GM12878 (cell line): ENCODE measurements around the gene COIL. TPM values are rescaled to one million over a fixed set of nuclear protein-coding genes. Genes with fewer than 3 reads are reported as not detected.
A peak's percentile ranks its signal among the peaks of the same experiment; 100 is the strongest.

Source experiments
- ATAC-seq: fragments of 200-7000 bp; cut with Tn5 transposase; 3 replicates; pipeline ENCODE4 v1.9.1; 2020; ENCODE audit warnings: mild to moderate bottlenecking, moderate library complexity
- BruUV-seq: library from RNA; stranded (reverse); fragments of 400-500 nt; replicated peaks from 2 replicates; lab custom pipeline; 2021; lab: Mats Ljungman, UMichigan
- CTCF ChIA-PET: fragments of 300-600 bp; sonication (Branson Sonifier 250); formaldehyde crosslinking; extraction: SDS; loops from one replicate; lab custom pipeline; 2021; ENCODE audit warnings: inconsistent platforms; lab: Yijun Ruan, JAX
- POLR2A ChIA-PET: fragments of 350-600 bp; formaldehyde crosslinking; extraction: SDS; loops from one replicate; lab custom pipeline; 2021; ENCODE audit warnings: inconsistent platforms; lab: Charles Lee
- RAD21 ChIA-PET: fragments of 300-600 bp; sonication (Branson Sonifier 250); formaldehyde crosslinking; loops from one replicate; lab custom pipeline; 2023; ENCODE audit warnings: antibody characterized with exemption; ENCODE audit not compliant: unreplicated experiment; lab: Charles Lee
- SMC1A ChIA-PET: fragments of 300-600 bp; sonication (Branson Sonifier 250); formaldehyde crosslinking; loops from one replicate; lab custom pipeline; 2023; ENCODE audit not compliant: unreplicated experiment, uncharacterized antibody; lab: Charles Lee
- DNase-seq: peaks from one replicate; pipeline ENCODE4 v3.0.0-alpha.2; 2011; ENCODE audit warnings: low read depth, low spot score
- FAIRE-seq: peaks from 3 replicates; lab custom pipeline; 2011; peaks lifted over from hg19 to GRCh38; lab: Jason Lieb, UNC
- H2AFZ ChIP-seq: 2 replicates; pipeline ENCODE4 v1.6.0; 2011; ENCODE audit warnings: low read depth, low read length, control low read depth; ENCODE audit not compliant: control insufficient read depth
- H3K27ac ChIP-seq: 2 replicates; pipeline ENCODE4 v1.5.1; 2011; ENCODE audit warnings: control low read depth; ENCODE audit not compliant: control insufficient read depth, insufficient read depth
- H3K27me3 ChIP-seq, 2 experiments: replicated peaks in 1 of 2; 2 replicates each; pipeline versions ENCODE4 v1.6.0 to v1.6.1; 2011; ENCODE audit warnings: low read length in 1 of 2; ENCODE audit not compliant: control insufficient read depth in 2 of 2, insufficient read depth in 2 of 2
- H3K36me3 ChIP-seq, 2 experiments: 2 replicates each; pipeline ENCODE4 v1.5.1; 2011; ENCODE audit warnings: low read length in 1 of 2; ENCODE audit not compliant: control insufficient read depth in 2 of 2, insufficient read depth in 2 of 2
- H3K4me1 ChIP-seq: 2 replicates; pipeline ENCODE4 v1.6.1; 2011; ENCODE audit warnings: mild to moderate bottlenecking, low read length, moderate library complexity, mixed read lengths; ENCODE audit not compliant: control insufficient read depth, insufficient read depth
- H3K4me2 ChIP-seq: 2 replicates; pipeline ENCODE4 v1.6.0; 2011; ENCODE audit warnings: control low read depth; ENCODE audit not compliant: control insufficient read depth, insufficient read depth
- H3K4me3 ChIP-seq: fragments of 200-600 bp; sonication (generic); 2 replicates; pipeline ENCODE4 v1.5.1; 2016
- H3K79me2 ChIP-seq: 2 replicates; pipeline ENCODE4 v1.6.0; 2011; ENCODE audit warnings: low read length; ENCODE audit not compliant: control insufficient read depth, insufficient read depth
- H3K9ac ChIP-seq: 2 replicates; pipeline ENCODE4 v1.8.0; 2011; ENCODE audit warnings: low read length, control low read depth, mixed read lengths; ENCODE audit not compliant: control insufficient read depth, insufficient read depth
- H3K9me3 ChIP-seq: replicated peaks from 3 replicates; pipeline ENCODE4 v1.5.1; 2011; ENCODE audit warnings: mild to moderate bottlenecking, low read length; ENCODE audit not compliant: control insufficient read depth, insufficient read depth
- H4K20me1 ChIP-seq: 2 replicates; pipeline ENCODE4 v1.6.0; 2011; ENCODE audit not compliant: control insufficient read depth, insufficient read depth
- CHD1 ChIP-seq: IDR thresholded peaks from 2 replicates; pipeline ENCODE4 v1.6.1; 2012; ENCODE audit warnings: low read depth, low read length, improper control_type of control experiment
- CHD2 ChIP-seq: IDR thresholded peaks from 2 replicates; pipeline ENCODE4 v1.6.1; 2011; ENCODE audit warnings: low read depth, low read length, improper control_type of control experiment, borderline replicate concordance
- FOXM1 ChIP-seq: IDR thresholded peaks from 2 replicates; pipeline ENCODE4 v1.6.1; 2012; ENCODE audit warnings: low read depth, mild to moderate bottlenecking, inconsistent platforms, low read length, moderate library complexity
- MTA2 ChIP-seq: fragments of 450-650 bp; IDR thresholded peaks from 2 replicates; pipeline ENCODE4 v1.6.1; 2016; ENCODE audit warnings: low read depth, mild to moderate bottlenecking, moderate library complexity
- NFIC ChIP-seq: IDR thresholded peaks from 2 replicates; pipeline ENCODE4 v1.6.1; 2012; ENCODE audit warnings: low read depth, mild to moderate bottlenecking, inconsistent platforms, low read length, moderate library complexity
- POU2F2 ChIP-seq: IDR thresholded peaks from 3 replicates; pipeline ENCODE4 v1.6.1; 2011; ENCODE audit warnings: low read depth, mild to moderate bottlenecking, low read length, borderline replicate concordance
- WGBS: methylation state at CpG from one replicate; pipeline ENCODE4 v1.1.6; 2016; ENCODE audit warnings: low lambda C conversion rate; ENCODE audit not compliant: insufficient replicate concordance, insufficient coverage; ENCODE audit errors: missing lambda C conversion rate; 5-methylcytosine and 5-hydroxymethylcytosine counted together
- in situ Hi-C: fragments of 300-500 bp; cut with MboI; formaldehyde crosslinking; loops from 9 replicates; pipeline ENCODE4 v1.14.3; 2018; ENCODE audit warnings: mixed read lengths
- intact Hi-C: fragments of 100-400 bp; cut with micrococcal nuclease; formaldehyde crosslinking; loops from one replicate; pipeline ENCODE4 v1.14.2; 2022; ENCODE audit not compliant: unreplicated experiment
- polyA plus RNA-seq, 11 experiments: library from polyadenylated mRNA; depleted of rRNA in 4 of 11; unstranded in 6 of 11; stranded (reverse) in 5 of 11; fragments of >200 nt; fragmentation: Nextera tagmentation in 4 of 11; fragmentation: Illumina TruSeq in 1 of 11; extraction: Ambion mirVana in 4 of 11; extraction: Trizol in 1 of 11; gene quantifications; 1 replicate in 1 of 11; 2 replicates in 10 of 11; pipeline versions ENCODE4 v1.2.1 to v1.2.3, GENCODE V29; 2011 to 2016; ENCODE audit warnings: inconsistent platforms in 2 of 11, missing spikeins in 2 of 11, low read depth in 1 of 11
- total RNA-seq, 4 experiments: library from RNA; depleted of rRNA in 3 of 4; stranded (reverse); fragments of >200 nt in 3 of 4; fragmentation: Illumina TruSeq in 1 of 4; extraction: Trizol in 1 of 4; gene quantifications; 2 replicates each; pipeline versions ENCODE4 v1.2.1 to v1.2.3, GENCODE V29; 2013 to 2021

The COIL gene
- total and polyA plus RNA-seq, 10 of the 15 experiments (the other 5 are each of a cell fraction or from before 2014, with no cell fraction given), result 13.7 to 24.3 (median 17.4) TPM

DNA sequence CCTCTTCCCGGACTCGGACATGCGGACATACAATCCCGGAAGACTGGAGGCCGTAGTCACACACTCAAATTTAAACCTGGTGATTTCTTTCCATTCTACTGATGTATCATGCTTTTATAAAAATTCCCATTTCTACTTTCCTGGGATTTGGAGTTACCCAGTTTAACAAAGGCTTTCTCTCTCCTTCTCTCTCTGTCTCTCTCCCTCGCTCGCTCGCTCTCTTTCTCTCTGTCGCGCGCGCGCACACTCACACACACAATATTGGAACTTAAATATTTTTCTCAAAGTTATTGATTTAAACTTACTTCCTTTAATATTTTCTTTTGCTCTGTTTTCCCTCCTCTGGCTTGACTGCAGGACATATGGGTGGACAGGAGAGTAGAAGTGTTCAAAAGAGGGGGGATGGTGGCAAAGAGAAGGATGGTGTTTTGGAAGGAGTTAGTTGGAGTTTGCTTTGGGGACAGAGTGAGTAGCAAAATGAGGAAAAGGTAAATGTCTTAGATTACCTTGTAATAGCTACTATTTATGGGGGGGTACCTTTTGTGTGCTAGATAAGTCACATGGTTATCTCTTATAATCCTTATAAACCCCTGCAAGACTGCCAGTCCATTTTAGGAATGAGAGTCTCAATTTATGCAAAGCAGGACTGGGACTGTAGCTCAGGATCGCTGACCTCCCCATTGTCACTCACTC is 46.1 kb downstream of the COIL start:
- RAD21 ChIA-PET, result interaction anchor here (0.6 to 1.2 kb wide), 4 partner anchors 10 to 93 kb away, joined by 3 to 7 read pairs (median 6); no protein-coding TSS in a partner anchor
- H4K20me1 ChIP-seq, result peaks cover 15% of the 10 kb centered on the region
- TF ChIP-seq CHD2 (no peak), POU2F2 (peak; percentile 28; the same call in 1 of the 3 replicates), MTA2 (no peak), NFIC (0 out of 2 replicates have a peak, but pooled peaks have one; percentile 15), CHD1 (0 out of 2 replicates have a peak, but pooled peaks have one; percentile 61), FOXM1 (0 out of 2 replicates have a peak, but pooled peaks have one; percentile 15)
- TF ChIP-seq, all 136 proteins: peak for 4
- intact Hi-C loops (no loop called here), in situ Hi-C loops (no loop called here)
- POLR2A ChIA-PET, result interaction anchor here (1.1 to 1.2 kb wide), 3 partner anchors 15 to 81 kb away, joined by 4 to 8 read pairs (median 4); partner anchors contain the start of genes C17orf67 and DGKE
- 2% methylated on average over 14 of the region's 14 CpGs for whole genome bisulfite sequencing
- BruUV-seq, result no TSS peak
- Histone ChIP-seq H3K4me1 (peaks cover 12% of the 10 kb centered on the region), H3K27me3 (no peaks in the 10 kb centered on the region), H3K9ac (peak overlapping the region; percentile 79), H3K27ac (peak overlapping the region; percentile 86), H3K36me3 (peaks cover 0 to 4% of the 10 kb centered on the region in 2 experiments; a peak in 1 of 4 replicates), H3K4me2 (peak overlapping the region; percentile 92), H3K79me2 (peaks cover 53% of the 10 kb centered on the region), H2AFZ (peak overlapping the region; percentile 79), H3K9me3 (no peaks in the 10 kb centered on the region; the same call in 2 of the 3 replicates), H3K4me3 (peak overlapping the region; percentile 98)
- FAIRE-seq (no peak), ATAC-seq (no peak), DNase-seq (no peak)
- CTCF ChIA-PET, result interaction anchor here (1.5 kb wide), 2 partner anchors 18 to 73 kb away, joined by 3 to 5 read pairs; no protein-coding TSS in a partner anchor
- SMC1A ChIA-PET, result interaction anchor here (1.0 to 1.7 kb wide), 6 partner anchors 54 to 95 kb away, joined by 3 to 8 read pairs (median 3); no protein-coding TSS in a partner anchor
